ENCODE measurements around the gene UGCG.

UGCG gene

GRCh38 chr9:111878946-111879345 is 17.7 kb upstream of the UGCG start:
- TF ChIP-seq EP300 (IDR thresholded peaks at IDR 0.05; ENCODE audit: borderline replicate concordance) = no peak
- TF ChIP-seq, protein P1, sequence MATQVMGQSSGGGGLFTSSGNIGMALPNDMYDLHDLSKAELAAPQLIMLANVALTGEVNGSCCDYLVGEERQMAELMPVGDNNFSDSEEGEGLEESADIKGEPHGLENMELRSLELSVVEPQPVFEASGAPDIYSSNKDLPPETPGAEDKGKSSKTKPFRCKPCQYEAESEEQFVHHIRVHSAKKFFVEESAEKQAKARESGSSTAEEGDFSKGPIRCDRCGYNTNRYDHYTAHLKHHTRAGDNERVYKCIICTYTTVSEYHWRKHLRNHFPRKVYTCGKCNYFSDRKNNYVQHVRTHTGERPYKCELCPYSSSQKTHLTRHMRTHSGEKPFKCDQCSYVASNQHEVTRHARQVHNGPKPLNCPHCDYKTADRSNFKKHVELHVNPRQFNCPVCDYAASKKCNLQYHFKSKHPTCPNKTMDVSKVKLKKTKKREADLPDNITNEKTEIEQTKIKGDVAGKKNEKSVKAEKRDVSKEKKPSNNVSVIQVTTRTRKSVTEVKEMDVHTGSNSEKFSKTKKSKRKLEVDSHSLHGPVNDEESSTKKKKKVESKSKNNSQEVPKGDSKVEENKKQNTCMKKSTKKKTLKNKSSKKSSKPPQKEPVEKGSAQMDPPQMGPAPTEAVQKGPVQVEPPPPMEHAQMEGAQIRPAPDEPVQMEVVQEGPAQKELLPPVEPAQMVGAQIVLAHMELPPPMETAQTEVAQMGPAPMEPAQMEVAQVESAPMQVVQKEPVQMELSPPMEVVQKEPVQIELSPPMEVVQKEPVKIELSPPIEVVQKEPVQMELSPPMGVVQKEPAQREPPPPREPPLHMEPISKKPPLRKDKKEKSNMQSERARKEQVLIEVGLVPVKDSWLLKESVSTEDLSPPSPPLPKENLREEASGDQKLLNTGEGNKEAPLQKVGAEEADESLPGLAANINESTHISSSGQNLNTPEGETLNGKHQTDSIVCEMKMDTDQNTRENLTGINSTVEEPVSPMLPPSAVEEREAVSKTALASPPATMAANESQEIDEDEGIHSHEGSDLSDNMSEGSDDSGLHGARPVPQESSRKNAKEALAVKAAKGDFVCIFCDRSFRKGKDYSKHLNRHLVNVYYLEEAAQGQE (IDR thresholded peaks at IDR 0.05; ENCODE audit: low read depth) = no peak
- TF ChIP-seq, protein P2, sequence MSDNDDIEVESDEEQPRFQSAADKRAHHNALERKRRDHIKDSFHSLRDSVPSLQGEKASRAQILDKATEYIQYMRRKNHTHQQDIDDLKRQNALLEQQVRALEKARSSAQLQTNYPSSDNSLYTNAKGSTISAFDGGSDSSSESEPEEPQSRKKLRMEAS (IDR thresholded peaks at IDR 0.05) = no peak
- no peak for TF ChIP-seq TCF12 (IDR thresholded peaks at IDR 0.05; ENCODE audit: low read depth)
- no peak for TF ChIP-seq CEBPB (IDR thresholded peaks at IDR 0.05)
- no peak for TF ChIP-seq USF1 (IDR thresholded peaks at IDR 0.05)
- no peak for TF ChIP-seq EGR1 (IDR thresholded peaks at IDR 0.05)
- TF ChIP-seq RAD21 (IDR thresholded peaks at IDR 0.05; ENCODE audit: low read depth) = no peak
- TF ChIP-seq FOXM1 (IDR thresholded peaks at IDR 0.05; ENCODE audit: borderline replicate concordance, low read depth) = no peak
- no peak for TF ChIP-seq YY1 (IDR thresholded peaks at IDR 0.05; ENCODE audit: low read depth)
- no peak for TF ChIP-seq TAF1 (IDR thresholded peaks at IDR 0.05; ENCODE audit: low read depth)

- TF ChIP-seq CEBPB (IDR thresholded peaks at IDR 0.05) = no peak
- TF ChIP-seq CREB1 (IDR thresholded peaks at IDR 0.05; ENCODE audit: low read depth) = no peak
- no peak for TF ChIP-seq NFIC (IDR thresholded peaks at IDR 0.05)
- TF ChIP-seq USF1 (IDR thresholded peaks at IDR 0.05) = no peak
- TF ChIP-seq TAF1 (IDR thresholded peaks at IDR 0.05; ENCODE audit: low read depth) = no peak
- TF ChIP-seq ZBTB7A (IDR thresholded peaks at IDR 0.05; ENCODE audit: low read depth) = no peak
- no peak for TF ChIP-seq YY1 (IDR thresholded peaks at IDR 0.05; ENCODE audit: low read depth)
- TF ChIP-seq, protein P1 (IDR thresholded peaks at IDR 0.05; ENCODE audit: low read depth) = no peak
- TF ChIP-seq TCF12 (IDR thresholded peaks at IDR 0.05; ENCODE audit: low read depth) = no peak
These were observed 9.5 kb upstream of the UGCG start for GRCh38 chr9:111886983-111887718.

DNA sequence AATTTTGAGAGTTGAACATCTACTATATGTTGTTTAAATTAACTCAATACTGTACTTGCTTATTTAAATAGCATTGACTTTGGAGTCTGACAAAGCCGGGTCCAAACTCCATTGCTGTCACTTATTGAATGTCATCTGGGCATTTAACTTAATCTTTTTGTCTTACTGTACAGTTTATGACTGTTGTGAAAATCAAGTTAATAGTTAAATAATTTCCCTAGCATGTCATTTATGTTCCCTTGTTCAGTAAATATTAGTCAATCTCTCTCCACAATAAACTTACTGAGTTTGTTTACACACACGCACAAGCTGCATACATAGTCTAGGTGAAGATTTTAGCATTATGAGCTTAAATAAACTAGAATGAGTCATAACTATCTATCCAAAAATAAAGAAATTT is 6.3 kb upstream of the UGCG start:
- no peak for TF ChIP-seq NFIC (IDR thresholded peaks at IDR 0.05)
- no peak for TF ChIP-seq YY1 (IDR thresholded peaks at IDR 0.05; ENCODE audit: low read depth)
- TF ChIP-seq FOXM1 (IDR thresholded peaks at IDR 0.05; ENCODE audit: borderline replicate concordance, low read depth) = no peak
- no peak for TF ChIP-seq EGR1 (IDR thresholded peaks at IDR 0.05)
- TF ChIP-seq TAF1 (IDR thresholded peaks at IDR 0.05; ENCODE audit: low read depth) = no peak
- TF ChIP-seq ZBTB7A (IDR thresholded peaks at IDR 0.05; ENCODE audit: low read depth) = no peak
- TF ChIP-seq CEBPB (IDR thresholded peaks at IDR 0.05) = no peak
- TF ChIP-seq, protein P1 (IDR thresholded peaks at IDR 0.05; ENCODE audit: low read depth) = no peak
- TF ChIP-seq TCF12 (IDR thresholded peaks at IDR 0.05; ENCODE audit: low read depth) = no peak
- no peak for TF ChIP-seq CREB1 (IDR thresholded peaks at IDR 0.05; ENCODE audit: low read depth)
- TF ChIP-seq, protein P2 (IDR thresholded peaks at IDR 0.05) = no peak
- TF ChIP-seq USF1 (IDR thresholded peaks at IDR 0.05) = no peak
- TF ChIP-seq TEAD4 (IDR thresholded peaks at IDR 0.05) = no peak
- no peak for TF ChIP-seq EP300 (IDR thresholded peaks at IDR 0.05; ENCODE audit: borderline replicate concordance)
- no peak for TF ChIP-seq RAD21 (IDR thresholded peaks at IDR 0.05; ENCODE audit: low read depth)
